HK-2 (cell line): ENCODE results near the gene MRPS23.

Experiments
- DNase-seq: peaks from one replicate; pipeline ENCODE4 v3.0.0-alpha.2; 2018; ENCODE audit not compliant: unreplicated experiment

Gene MRPS23

GRCh38 chr17:57849874-57850754, at the start of gene MRPS23:
TSS of gene MRPS23 (minus strand) at chr17:57850044. CDS start at chr17:57850010, 34 bp downstream.
- peak; percentile 98 for DNase-seq

- no peak for DNase-seq
These were observed 49.5 kb upstream of the MRPS23 start for GRCh38 chr17:57899391-57899790.

GRCh38 chr17:57898487-57899311, 48.9 kb upstream of the MRPS23 start:
- DNase-seq, result no peak

GRCh38 chr17:57895382-57896060, 45.7 kb upstream of the MRPS23 start:
- no peak for DNase-seq

- no peak for DNase-seq
These were observed 45.0 kb upstream of the MRPS23 start for GRCh38 chr17:57894848-57895247.

- DNase-seq, result peak; percentile 95
These were observed 43.2 kb upstream of the MRPS23 start for GRCh38 chr17:57892820-57893595.

GRCh38 chr17:57892146-57892819, 42.4 kb upstream of the MRPS23 start:
- peak; percentile 88 for DNase-seq

- no peak for DNase-seq
These were observed 41.0 kb upstream of the MRPS23 start for GRCh38 chr17:57890857-57891232.

- DNase-seq, result peak; percentile 71
These were observed 40.3 kb upstream of the MRPS23 start for GRCh38 chr17:57889892-57890856.

GRCh38 chr17:57889252-57889651, 39.4 kb upstream of the MRPS23 start:
- DNase-seq, result no peak

- no peak for DNase-seq
These were observed 38.7 kb upstream of the MRPS23 start for GRCh38 chr17:57888311-57889216.

- no peak for DNase-seq
These were observed 37.3 kb upstream of the MRPS23 start for GRCh38 chr17:57887161-57887560.

GRCh38 chr17:57886020-57886419, 36.2 kb upstream of the MRPS23 start:
- DNase-seq, result no peak

GRCh38 chr17:57885148-57885915, 35.5 kb upstream of the MRPS23 start:
- no peak for DNase-seq

GRCh38 chr17:57881783-57882351, 32.0 kb upstream of the MRPS23 start:
- DNase-seq, result no peak

GRCh38 chr17:57881143-57881542, 31.3 kb upstream of the MRPS23 start:
- DNase-seq, result no peak

GRCh38 chr17:57880086-57880456, 30.2 kb upstream of the MRPS23 start:
- no peak for DNase-seq
